OCI-LY3 (cell line): ENCODE data around the gene SERINC5.

Experiments used
- EZH2phosphoT487 ChIP-seq: fragments of 200-600 bp; shearing (Covaris generic); IDR thresholded peaks from 2 replicates; pipeline ENCODE4 v1.6.1; 2018; ENCODE audit warnings: antibody characterized with exemption, mixed run types, low read depth
- TF ChIP-seq, protein P1 (sequence below): fragments of 200-600, 300-600 bp; sonication (generic); IDR thresholded peaks from 2 replicates; pipeline ENCODE4 v1.5.1; 2014; ENCODE audit warnings: antibody characterized with exemption, low read length, low read depth

DNA sequence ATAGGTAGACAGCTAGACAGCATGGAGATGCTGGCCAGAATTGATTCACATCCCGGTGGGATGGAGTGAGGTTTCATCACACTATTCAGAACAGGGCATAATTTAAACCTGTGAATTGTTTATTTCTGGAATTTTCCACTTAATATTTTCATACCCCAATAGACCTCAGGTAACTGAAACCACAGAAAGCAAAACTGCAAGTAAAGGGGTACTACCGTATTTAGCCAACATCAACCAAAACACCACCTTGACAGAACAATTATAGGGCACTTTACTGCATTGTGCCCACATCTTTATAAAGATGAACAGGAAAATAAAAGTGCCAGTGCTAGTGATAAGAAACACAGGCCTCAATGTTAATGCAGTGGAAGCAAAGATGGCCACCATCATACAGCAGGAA lies 7.5 kb downstream of the SERINC5 start:
- TF ChIP-seq, protein P1, sequence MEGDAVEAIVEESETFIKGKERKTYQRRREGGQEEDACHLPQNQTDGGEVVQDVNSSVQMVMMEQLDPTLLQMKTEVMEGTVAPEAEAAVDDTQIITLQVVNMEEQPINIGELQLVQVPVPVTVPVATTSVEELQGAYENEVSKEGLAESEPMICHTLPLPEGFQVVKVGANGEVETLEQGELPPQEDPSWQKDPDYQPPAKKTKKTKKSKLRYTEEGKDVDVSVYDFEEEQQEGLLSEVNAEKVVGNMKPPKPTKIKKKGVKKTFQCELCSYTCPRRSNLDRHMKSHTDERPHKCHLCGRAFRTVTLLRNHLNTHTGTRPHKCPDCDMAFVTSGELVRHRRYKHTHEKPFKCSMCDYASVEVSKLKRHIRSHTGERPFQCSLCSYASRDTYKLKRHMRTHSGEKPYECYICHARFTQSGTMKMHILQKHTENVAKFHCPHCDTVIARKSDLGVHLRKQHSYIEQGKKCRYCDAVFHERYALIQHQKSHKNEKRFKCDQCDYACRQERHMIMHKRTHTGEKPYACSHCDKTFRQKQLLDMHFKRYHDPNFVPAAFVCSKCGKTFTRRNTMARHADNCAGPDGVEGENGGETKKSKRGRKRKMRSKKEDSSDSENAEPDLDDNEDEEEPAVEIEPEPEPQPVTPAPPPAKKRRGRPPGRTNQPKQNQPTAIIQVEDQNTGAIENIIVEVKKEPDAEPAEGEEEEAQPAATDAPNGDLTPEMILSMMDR, result no peak
- TF ChIP-seq EZH2phosphoT487, result no peak
